Caco-2 (cell line): ENCODE results near the gene MUC20. TPM values are rescaled to one million over a fixed set of nuclear protein-coding genes. Genes with fewer than 3 reads are reported as not detected.
"Not testable (repeated sequence)": the region's sequence is repeated elsewhere in the genome, so short reads cannot be mapped to it uniquely, and the experiment has no call there.

Experiments
- BruUV-seq: library from RNA; stranded (reverse); fragments of 400-500 nt; replicated peaks from 2 replicates; lab custom pipeline; 2021; lab: Mats Ljungman, UMichigan
- CTCF ChIA-PET: fragments of 300-600 bp; sonication (Branson Sonifier 250); formaldehyde crosslinking; loops from one replicate; lab custom pipeline; 2022; ENCODE audit warnings: antibody characterized with exemption; lab: Charles Lee
- POLR2A ChIA-PET: fragments of 300-600 bp; sonication (Branson Sonifier 250); formaldehyde crosslinking; loops from one replicate; lab custom pipeline; 2022; ENCODE audit warnings: antibody characterized with exemption; lab: Charles Lee
- DNase-seq, 2 experiments: peaks; one replicate each; pipeline versions ENCODE4 v3.0.0 to v3.0.0-alpha.2; 2020 to 2022
- H3K27me3 ChIP-seq: replicated peaks from 2 replicates; pipeline ENCODE4 v1.6.0; 2011; ENCODE audit warnings: low read length; ENCODE audit not compliant: control insufficient read depth, insufficient read depth
- H3K36me3 ChIP-seq: 2 replicates; pipeline ENCODE4 v1.5.1; 2011; ENCODE audit warnings: low read length; ENCODE audit not compliant: control insufficient read depth, insufficient read depth
- H3K4me1 ChIP-seq: fragments of 250-450 bp; sonication (Bioruptor Pico); 2 replicates; pipeline ENCODE4 v1.5.1; 2020; ENCODE audit warnings: mild to moderate bottlenecking
- H3K4me3 ChIP-seq: 2 replicates; pipeline ENCODE4 v1.5.1; 2011; ENCODE audit warnings: low read depth, mild to moderate bottlenecking, control low read depth, low read length
- H3K9me3 ChIP-seq: fragments of 250-450 bp; sonication (Bioruptor Pico); 2 replicates; pipeline ENCODE4 v1.5.1; 2020; ENCODE audit warnings: mild to moderate bottlenecking, moderate library complexity
- H3K27ac Mint-ChIP-seq: one replicate; pipeline ENCODE4 v1.8.0; 2022; ENCODE audit warnings: mixed read lengths; ENCODE audit not compliant: unreplicated experiment
- H3K27me3 Mint-ChIP-seq: one replicate; pipeline ENCODE4 v1.8.0; 2022; ENCODE audit warnings: mixed read lengths; ENCODE audit not compliant: insufficient read depth, unreplicated experiment
- H3K36me3 Mint-ChIP-seq: one replicate; pipeline ENCODE4 v1.8.0; 2022; ENCODE audit warnings: mild to moderate bottlenecking, mixed read lengths; ENCODE audit not compliant: insufficient read depth, unreplicated experiment
- H3K4me1 Mint-ChIP-seq: one replicate; pipeline ENCODE4 v1.8.0; 2022; ENCODE audit warnings: low read depth, mixed read lengths; ENCODE audit not compliant: unreplicated experiment
- H3K4me3 Mint-ChIP-seq: one replicate; pipeline ENCODE4 v1.8.0; 2022; ENCODE audit warnings: mild to moderate bottlenecking, moderate library complexity, mixed read lengths; ENCODE audit not compliant: unreplicated experiment
- H3K9me3 Mint-ChIP-seq: one replicate; pipeline ENCODE4 v1.8.0; 2022; ENCODE audit warnings: mixed read lengths; ENCODE audit not compliant: unreplicated experiment
- intact Hi-C: fragments of 100-400 bp; cut with micrococcal nuclease; formaldehyde crosslinking; loops from one replicate; pipeline ENCODE4 v1.10.0; 2022; ENCODE audit not compliant: unreplicated experiment
- total RNA-seq: library from RNA; stranded (reverse); gene quantifications from 2 replicates; pipeline ENCODE4 v1.2.3, GENCODE V29; 2022
- TF ChIP-seq, protein P1 (sequence below), 2 experiments: fragments of 200-600 bp in 1 of 2; IDR thresholded peaks; 1 replicate in 1 of 2; 2 replicates in 1 of 2; pipeline versions ENCODE4 v1.5.1 to v1.8.0; 2011 to 2022; ENCODE audit warnings: antibody characterized with exemption in 1 of 2, control low read depth in 1 of 2, inconsistent platforms in 1 of 2, low read depth in 1 of 2, low read length in 1 of 2, mild to moderate bottlenecking in 1 of 2, moderate library complexity in 1 of 2; ENCODE audit not compliant: insufficient read depth in 1 of 2, severe bottlenecking in 1 of 2, unreplicated experiment in 1 of 2

The MUC20 gene
- total RNA-seq, 1 experiment from 2014 or later, result 0.88 TPM

DNA sequence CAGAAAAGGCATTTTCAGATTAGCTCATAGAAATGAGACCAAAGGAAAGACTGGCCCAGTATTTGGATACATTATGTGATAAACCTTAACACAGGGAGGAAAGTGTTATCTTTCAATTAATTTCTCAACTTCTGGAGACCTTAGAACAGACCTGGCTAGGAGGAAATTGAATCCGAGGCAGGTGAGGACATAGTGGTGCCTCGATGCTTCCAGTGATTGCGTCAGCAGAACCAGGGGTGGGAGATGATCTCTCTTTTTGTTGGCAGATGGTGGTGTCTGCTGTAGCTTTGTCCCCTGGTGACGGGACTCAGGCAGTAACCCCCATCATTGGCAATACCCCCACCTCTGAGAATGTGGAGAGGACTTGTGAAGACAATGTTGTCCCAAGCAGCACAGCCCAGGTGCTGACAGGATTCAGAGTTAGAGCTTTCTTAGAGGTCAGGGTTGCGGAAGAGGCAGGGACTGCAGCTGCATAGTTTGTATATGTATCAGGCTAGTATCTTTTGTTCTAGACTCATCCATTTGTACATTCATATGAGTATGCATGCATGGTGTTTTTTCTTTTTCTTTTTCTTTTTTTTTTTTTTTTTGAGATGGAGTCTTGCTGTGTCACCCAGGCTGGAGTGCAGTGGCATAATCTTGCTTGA lies 27.9 kb upstream of the MUC20 start:
- no peak for DNase-seq
- intact Hi-C loops, result no loop called here
- ChIA-PET POLR2A (interaction anchor here (0.7 kb wide), 1 partner anchor 74 kb away, joined by 3 read pairs; no protein-coding TSS in a partner anchor), CTCF (interaction anchor here (0.6 kb wide), 1 partner anchor 159 kb away, joined by 7 read pairs; no protein-coding TSS in a partner anchor)
- no peak overlapping the region for H3K4me3 Mint-ChIP-seq
- no peaks in the 10 kb centered on the region for H3K9me3 Mint-ChIP-seq
- H3K4me3 ChIP-seq, result no peak overlapping the region
- TF ChIP-seq, protein P1, sequence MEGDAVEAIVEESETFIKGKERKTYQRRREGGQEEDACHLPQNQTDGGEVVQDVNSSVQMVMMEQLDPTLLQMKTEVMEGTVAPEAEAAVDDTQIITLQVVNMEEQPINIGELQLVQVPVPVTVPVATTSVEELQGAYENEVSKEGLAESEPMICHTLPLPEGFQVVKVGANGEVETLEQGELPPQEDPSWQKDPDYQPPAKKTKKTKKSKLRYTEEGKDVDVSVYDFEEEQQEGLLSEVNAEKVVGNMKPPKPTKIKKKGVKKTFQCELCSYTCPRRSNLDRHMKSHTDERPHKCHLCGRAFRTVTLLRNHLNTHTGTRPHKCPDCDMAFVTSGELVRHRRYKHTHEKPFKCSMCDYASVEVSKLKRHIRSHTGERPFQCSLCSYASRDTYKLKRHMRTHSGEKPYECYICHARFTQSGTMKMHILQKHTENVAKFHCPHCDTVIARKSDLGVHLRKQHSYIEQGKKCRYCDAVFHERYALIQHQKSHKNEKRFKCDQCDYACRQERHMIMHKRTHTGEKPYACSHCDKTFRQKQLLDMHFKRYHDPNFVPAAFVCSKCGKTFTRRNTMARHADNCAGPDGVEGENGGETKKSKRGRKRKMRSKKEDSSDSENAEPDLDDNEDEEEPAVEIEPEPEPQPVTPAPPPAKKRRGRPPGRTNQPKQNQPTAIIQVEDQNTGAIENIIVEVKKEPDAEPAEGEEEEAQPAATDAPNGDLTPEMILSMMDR (IDR thresholded peaks at IDR 0.05; ENCODE audit: insufficient read depth in 1 of 2, low read depth in 1 of 2, low read length in 1 of 2, severe bottlenecking in 1 of 2, unreplicated experiment in 1 of 2), result no peak
- BruUV-seq, result no TSS peak
- H3K4me1 ChIP-seq, result no peaks in the 10 kb centered on the region
- peaks cover 53% of the 10 kb centered on the region for H3K36me3 Mint-ChIP-seq
- H3K27ac Mint-ChIP-seq, result no peak overlapping the region
- peaks cover 5% of the 10 kb centered on the region for H3K4me1 Mint-ChIP-seq
- no peaks in the 10 kb centered on the region for H3K27me3 Mint-ChIP-seq
- H3K9me3 ChIP-seq, result no peaks in the 10 kb centered on the region
- no peaks in the 10 kb centered on the region for H3K27me3 ChIP-seq
- 0 out of 2 replicates have a peak, but pooled peaks cover 4% of the 10 kb centered on the region for H3K36me3 ChIP-seq

DNA sequence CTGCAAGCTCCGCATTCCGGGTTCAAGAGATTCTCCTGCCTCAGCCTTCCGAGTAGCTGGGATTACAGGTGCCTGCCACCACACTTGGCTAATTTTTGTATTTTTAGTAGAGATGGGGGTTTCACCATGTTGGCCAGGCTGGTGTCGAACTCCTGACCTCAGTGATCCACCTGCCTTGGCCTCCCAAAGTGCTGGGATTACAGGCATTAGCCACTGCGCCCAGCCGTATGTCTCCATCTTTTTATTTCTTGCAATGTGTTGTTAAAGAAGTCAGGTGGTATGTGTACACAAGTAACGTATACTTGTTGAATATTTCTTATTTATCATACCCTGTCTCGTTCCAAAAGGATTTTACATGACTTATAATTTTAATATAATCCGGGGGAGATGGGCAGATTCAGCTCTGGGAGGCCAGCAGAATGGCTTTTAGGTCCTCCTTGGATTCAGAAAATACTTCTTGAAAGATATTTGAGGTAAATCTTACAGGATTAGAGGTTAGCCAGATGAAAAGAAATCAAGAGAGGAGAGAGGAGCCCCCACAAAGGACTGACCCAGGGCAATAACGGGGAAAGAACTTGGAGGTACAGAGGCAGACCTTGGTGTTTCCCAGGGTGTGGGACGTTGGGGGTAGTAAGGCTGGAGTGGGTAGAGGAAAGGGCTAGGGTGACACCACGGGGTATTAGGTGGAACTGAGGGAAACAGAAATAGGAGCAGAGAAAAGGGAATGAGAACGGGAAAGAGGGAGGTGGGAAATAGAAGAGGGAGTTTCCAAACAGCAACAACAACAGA lies 27.2 kb upstream of the MUC20 start:
- H3K27ac Mint-ChIP-seq, result no peak overlapping the region
- intact Hi-C loops, result no loop called here
- DNase-seq, result no peak
- ChIA-PET CTCF (interaction anchor here (0.6 kb wide), 1 partner anchor 158 kb away, joined by 7 read pairs; no protein-coding TSS in a partner anchor), POLR2A (no interaction called here)
- H3K27me3 Mint-ChIP-seq, result no peaks in the 10 kb centered on the region
- Histone ChIP-seq H3K9me3 (no peaks in the 10 kb centered on the region), H3K4me3 (no peak overlapping the region), H3K4me1 (peaks cover 4% of the 10 kb centered on the region; the same call in 1 of the 2 replicates), H3K36me3 (0 out of 2 replicates have a peak, but pooled peaks cover 4% of the 10 kb centered on the region), H3K27me3 (no peaks in the 10 kb centered on the region)
- H3K4me3 Mint-ChIP-seq, result no peak overlapping the region
- H3K9me3 Mint-ChIP-seq, result no peaks in the 10 kb centered on the region
- no TSS peak for BruUV-seq
- TF ChIP-seq, protein P1 (IDR thresholded peaks at IDR 0.05; ENCODE audit: insufficient read depth in 1 of 2, low read depth in 1 of 2, low read length in 1 of 2, severe bottlenecking in 1 of 2, unreplicated experiment in 1 of 2), result no peak
- peaks cover 12% of the 10 kb centered on the region for H3K4me1 Mint-ChIP-seq
- peaks cover 60% of the 10 kb centered on the region for H3K36me3 Mint-ChIP-seq

DNA sequence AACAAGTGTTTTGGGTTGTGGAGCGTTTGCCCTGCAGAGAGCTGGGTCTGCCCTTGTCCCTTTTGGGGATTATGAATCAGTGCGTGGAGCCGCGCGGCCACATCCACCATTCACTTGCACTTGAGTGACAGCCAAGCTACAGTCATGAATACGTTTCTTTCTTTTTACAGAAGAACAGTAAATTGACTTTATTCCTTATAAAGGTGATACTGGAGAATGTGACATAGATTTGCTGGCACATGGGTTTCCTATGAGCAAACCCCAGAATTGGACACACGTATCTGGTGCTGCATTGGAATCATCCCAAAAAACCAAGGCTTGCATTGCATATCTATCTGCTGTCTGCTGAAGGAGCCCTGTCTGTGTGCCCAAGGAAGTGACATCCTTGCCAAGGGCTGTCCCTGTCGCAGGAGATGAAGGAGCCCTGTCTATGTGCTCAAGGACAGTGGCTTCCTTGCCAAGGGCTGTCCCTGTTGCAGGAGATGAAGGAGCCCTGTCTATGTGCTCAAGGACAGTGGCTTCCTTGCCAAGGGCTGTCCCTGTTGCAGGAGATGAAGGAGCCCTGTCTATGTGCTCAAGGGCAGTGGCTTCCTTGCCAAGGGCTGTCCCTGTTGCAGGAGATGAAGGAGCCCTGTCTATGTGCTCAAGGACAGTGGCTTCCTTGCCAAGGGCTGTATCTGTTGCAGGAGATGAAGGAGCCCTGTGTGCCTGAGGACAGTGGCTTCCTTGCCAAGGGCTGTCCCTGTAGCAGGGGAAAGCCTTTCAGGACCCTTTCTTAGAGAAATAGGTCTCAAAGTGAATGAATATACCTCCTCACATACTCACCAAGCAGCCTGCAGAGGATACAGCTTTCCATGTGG lies 26.3 kb upstream of the MUC20 start:
- H3K27me3 Mint-ChIP-seq, H3K4me1 ChIP-seq, H3K4me3 ChIP-seq, H3K4me3 Mint-ChIP-seq, BruUV-seq, intact Hi-C loops, H3K9me3 ChIP-seq, DNase-seq, H3K27me3 ChIP-seq, CTCF ChIA-PET, H3K36me3 ChIP-seq, H3K27ac Mint-ChIP-seq, H3K9me3 Mint-ChIP-seq: not testable (repeated sequence)
- peaks cover 55% of the 10 kb centered on the region for H3K36me3 Mint-ChIP-seq
- POLR2A ChIA-PET, result interaction anchor here (0.5 kb wide), 1 partner anchor 61 kb away, joined by 8 read pairs; no protein-coding TSS in a partner anchor
- peaks cover 13% of the 10 kb centered on the region for H3K4me1 Mint-ChIP-seq
